ENCODE results near the gene ZNF516.

ZNF516 gene

DNA sequence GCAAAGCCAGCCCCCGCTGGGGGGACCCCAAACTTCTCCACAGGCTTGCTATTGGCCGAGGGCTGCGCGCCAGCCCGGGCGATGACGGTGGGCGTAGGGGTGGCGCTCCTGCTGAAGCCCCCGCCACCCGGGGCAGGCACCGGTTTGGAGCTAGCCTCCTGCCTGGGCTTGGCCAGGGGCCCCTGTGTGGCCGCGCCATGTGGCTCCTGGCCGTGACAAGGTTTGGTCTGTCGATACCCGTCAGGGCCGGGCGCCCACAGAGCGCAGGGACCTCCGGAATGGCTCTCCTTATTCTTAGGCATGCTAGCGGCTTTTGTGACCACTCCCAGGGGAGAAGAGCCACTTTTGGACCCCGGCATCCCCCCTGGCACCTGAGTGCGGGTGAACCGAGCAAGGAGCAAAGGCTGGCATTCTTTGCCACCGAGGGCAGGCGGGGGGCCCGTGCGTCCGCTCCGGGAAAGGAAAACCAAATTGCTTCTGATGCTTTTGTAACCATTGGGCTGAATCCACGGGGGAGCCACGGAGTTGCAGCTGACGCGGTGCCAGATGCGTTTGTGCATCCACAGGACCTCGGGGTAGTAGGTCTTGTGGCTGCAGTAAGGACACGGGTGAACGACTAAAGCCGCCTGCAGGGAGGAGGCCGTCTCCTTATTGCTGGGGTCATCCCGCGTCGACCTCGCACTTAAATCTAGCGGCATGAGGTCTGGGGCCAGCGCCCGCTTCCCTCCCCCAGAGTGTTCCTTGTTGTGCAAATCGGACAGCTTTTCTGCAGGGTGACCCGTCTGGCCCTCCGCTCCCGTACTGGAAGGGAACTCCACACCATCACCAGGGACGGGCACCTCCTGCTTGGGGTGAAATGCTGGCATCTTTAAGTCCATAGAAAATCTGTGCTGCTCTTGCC lies 115.6 kb downstream of the ZNF516 start:
- no peak overlapping the region for H3K4me3 ChIP-seq (ENCODE audit: low read length)
- no peak for DNase-seq (ENCODE audit: low read depth, low spot score)

DNA sequence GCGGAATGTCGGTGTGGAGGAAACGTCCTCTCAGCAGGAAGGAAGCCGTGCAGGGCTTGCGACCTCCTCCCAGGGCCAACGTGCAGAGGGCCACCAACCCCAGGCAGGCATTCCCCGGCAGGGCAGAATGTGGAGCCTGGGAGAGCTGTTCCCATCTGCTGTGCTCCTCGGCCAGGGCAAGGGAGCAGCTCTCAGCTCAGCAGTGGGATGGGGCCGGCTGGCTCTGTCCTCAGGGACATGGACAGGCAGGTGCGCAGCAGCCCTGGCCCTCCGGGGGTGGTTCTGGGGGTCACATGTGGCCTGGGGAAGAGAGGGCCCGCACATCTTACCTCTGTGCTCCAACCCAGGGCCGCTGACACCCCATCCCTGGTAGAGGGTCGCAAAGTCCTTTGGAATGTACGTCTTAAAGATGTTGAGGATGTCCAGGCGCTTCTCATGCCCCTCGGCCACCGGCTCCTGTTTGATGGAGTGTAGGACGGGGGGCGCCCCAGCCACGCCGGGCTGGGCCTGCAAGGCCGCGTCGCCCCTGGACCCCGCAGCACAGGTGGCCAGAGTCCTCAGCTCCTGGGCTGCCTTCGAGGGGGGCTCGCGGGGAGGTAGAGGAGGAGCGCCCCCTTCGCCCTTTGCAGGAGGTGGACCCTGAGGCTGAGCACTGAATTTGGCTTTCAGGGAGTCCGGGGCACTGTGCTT lies 116.4 kb downstream of the ZNF516 start:
- DNase-seq (ENCODE audit: low read depth, low spot score): no peak
- H3K4me3 ChIP-seq (ENCODE audit: low read length): no peak overlapping the region

GRCh38 chr18:76377359-76377756 lies 117.7 kb downstream of the ZNF516 start:
- H3K4me3 ChIP-seq (ENCODE audit: low read length): no peak overlapping the region

DNA sequence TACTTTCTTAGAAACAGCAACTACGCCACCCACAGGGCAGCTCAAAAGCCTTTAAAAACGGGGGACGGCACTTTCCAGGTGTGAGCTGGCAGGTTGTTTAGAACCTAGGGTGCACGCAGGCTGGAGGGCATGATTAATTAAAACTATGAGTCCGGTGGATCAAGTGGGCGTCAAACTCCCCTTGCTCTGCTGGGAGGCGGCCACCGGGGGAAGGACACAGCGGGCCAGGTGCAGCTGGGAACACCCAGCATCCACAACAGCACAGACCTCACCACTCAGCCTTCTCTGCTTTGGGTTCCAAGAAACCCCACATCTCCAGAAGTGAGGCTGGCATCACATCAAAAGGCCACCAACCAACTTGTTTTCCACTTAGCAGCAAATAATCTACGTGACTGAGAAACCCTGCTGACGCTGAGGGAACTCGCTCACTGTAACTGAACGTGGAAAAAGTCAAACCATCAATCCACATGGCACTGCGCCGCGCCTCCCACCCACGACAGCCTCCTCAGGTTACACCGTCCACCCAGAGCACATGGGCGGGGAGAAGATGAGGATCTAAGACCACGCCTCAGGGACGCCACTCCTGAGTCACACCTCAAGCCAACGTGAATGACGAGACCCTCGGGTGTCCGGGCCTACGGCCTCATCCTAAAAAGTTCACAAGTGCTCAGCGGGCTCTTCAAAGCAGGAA lies 118.2 kb downstream of the ZNF516 start:
- H3K4me3 ChIP-seq (ENCODE audit: low read length): no peak overlapping the region
- DNase-seq (ENCODE audit: low read depth, low spot score): no peak

More at GRCh38 chr18:76377359-76377756, 117.7 kb downstream of the ZNF516 start:
- no peak for DNase-seq (ENCODE audit: low read depth, low spot score)

- no peak overlapping the region for H3K4me3 ChIP-seq (ENCODE audit: low read length)
- DNase-seq (ENCODE audit: low read depth, low spot score): no peak
Measured at GRCh38 chr18:76376225-76376624, 118.8 kb downstream of the ZNF516 start.

DNA sequence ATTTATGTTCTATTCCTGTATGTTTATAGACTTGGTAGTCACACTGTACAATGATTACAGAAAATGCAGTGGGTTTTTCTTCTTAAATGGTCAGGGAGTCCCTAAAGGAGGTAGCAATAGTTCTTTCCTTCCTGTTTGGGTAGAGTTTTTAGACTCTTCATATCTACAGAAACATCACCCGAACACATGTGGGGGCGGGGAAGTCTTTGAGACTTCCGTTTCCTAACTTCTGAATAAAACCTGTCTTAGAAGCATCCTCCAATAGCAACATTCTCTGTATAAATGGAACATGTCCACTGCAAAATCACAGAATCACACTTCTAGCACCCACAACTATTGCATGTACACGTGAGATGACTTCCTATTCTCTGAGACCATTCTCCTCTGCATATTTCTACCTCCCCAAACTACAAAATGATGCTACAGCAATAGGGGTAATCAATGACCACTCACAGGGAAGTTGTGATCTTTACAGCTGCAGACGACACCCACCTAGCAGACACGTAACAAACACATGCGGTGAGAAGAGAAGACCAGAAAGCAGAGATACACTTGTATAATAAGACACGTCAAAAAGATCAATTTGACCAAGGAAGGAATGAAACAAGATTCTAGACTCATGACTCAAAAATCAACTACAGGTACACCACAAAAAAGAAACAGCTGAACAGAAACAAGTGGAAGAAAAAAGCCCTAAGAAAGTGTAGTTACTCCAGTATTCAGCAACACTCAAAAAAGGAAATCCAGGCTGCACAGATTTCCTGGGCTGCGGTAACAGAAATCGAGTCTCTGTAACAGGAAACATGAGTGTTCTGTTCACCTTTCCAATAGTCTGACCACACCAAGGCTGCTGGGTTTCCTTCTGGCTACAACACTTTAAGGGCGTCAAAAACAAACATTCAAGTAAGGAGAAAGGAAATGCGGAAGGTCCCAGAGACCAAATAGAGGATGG lies 120.4 kb downstream of the ZNF516 start:
- no peak overlapping the region for H3K4me3 ChIP-seq (ENCODE audit: low read length)
- DNase-seq (ENCODE audit: low read depth, low spot score): peak; percentile 46

GRCh38 chr18:76373297-76373696 lies 121.7 kb downstream of the ZNF516 start:
- no peak for DNase-seq (ENCODE audit: low read depth, low spot score)
- no peak overlapping the region for H3K4me3 ChIP-seq (ENCODE audit: low read length)

DNA sequence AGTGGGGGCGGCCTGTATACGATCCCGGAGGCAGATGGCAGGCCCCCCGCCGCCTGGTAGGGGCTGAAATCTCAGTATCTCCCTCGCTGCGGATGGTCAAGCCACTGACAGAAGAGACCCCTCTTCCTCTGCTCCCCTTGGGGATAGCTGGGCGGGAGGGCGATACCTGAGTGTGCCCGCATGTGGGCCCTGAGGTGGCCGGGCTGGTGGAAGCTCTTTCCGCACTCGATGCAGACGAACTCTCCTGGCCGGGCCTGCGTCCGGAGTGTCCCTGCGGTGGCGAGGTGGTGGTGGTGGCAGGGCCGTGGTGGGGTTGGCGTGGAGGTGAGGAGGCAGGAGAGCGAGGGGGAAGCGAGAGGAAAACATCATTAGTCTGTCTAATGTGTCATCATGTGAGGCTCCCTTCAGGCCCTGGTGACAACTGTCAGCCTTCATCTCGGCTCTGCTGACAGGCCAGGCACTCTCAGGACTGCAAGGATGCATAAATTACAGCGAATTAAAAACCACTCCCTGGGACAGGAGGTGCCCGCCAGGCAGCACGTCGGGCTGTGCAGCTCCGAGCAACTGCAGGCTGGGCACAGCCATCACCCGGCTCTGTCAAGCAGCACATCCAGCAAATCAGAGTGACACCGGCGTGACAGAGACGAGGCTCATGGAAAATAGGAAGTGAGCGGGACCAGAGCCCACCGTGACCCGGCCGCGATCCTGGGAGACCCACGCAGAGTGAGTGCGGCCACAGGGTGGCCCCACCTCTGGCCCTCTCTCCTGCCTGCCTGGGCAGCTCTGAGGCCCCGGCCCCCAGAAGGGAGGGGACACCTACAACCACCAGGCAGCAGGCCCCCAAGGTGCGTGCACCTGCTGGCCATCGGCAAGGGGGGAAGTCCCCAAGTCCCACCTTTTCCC lies 123.5 kb downstream of the ZNF516 start:
- H3K4me3 ChIP-seq (ENCODE audit: low read length): no peak overlapping the region
- DNase-seq (ENCODE audit: low read depth, low spot score): no peak

GRCh38 chr18:76370686-76371085 lies 124.4 kb downstream of the ZNF516 start:
- DNase-seq (ENCODE audit: low read depth, low spot score): no peak
- H3K4me3 ChIP-seq (ENCODE audit: low read length): no peak overlapping the region

DNA sequence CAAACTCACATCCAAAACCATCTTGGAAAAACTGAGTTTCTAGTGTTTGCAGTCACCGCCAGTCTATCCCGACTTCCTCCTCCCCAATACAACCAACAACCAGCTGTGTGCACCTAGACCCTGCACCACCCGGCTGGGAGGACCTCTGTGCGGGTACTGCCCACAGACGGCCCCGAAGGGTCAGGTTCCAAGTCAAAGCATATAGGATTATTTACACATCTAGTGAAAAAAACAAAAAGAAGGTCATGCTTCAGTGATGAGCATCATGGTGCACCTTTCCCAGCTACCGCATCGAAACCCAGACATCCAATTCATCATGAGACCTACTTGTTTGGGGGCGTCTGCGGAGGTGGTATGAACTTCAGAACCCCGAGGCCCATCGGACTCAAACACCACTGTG lies 124.8 kb downstream of the ZNF516 start:
- no peak for DNase-seq (ENCODE audit: low read depth, low spot score)

GRCh38 chr18:76369791-76370190 lies 125.3 kb downstream of the ZNF516 start:
- H3K4me3 ChIP-seq (ENCODE audit: low read length): no peak overlapping the region
- no peak for DNase-seq (ENCODE audit: low read depth, low spot score)

More for the DNA sequence above, 124.8 kb downstream of the ZNF516 start:
- no peak overlapping the region for H3K4me3 ChIP-seq (ENCODE audit: low read length)

- no peak overlapping the region for H3K4me3 ChIP-seq (ENCODE audit: low read length)
- DNase-seq (ENCODE audit: low read depth, low spot score): no peak
Measured at GRCh38 chr18:76368976-76369375, 126.1 kb downstream of the ZNF516 start.

GRCh38 chr18:76368271-76368670 lies 126.8 kb downstream of the ZNF516 start:
- no peak for DNase-seq (ENCODE audit: low read depth, low spot score)

GRCh38 chr18:76367168-76368125 lies 127.6 kb downstream of the ZNF516 start:
- no peak for DNase-seq (ENCODE audit: low read depth, low spot score)
- H3K4me3 ChIP-seq (ENCODE audit: low read length): no peak overlapping the region

More at GRCh38 chr18:76368271-76368670, 126.8 kb downstream of the ZNF516 start:
- H3K4me3 ChIP-seq (ENCODE audit: low read length): no peak overlapping the region

GRCh38 chr18:76365561-76365960 lies 129.5 kb downstream of the ZNF516 start:
- H3K4me3 ChIP-seq (ENCODE audit: low read length): no peak overlapping the region
- DNase-seq (ENCODE audit: low read depth, low spot score): no peak

- DNase-seq (ENCODE audit: low read depth, low spot score): no peak
- H3K4me3 ChIP-seq (ENCODE audit: low read length): no peak overlapping the region
Measured at GRCh38 chr18:76364282-76365259, 130.5 kb downstream of the ZNF516 start.

Data from Jurkat, Clone E6-1 (cell line).